ENCODE measurements around the gene SLC23A1.
"Not testable (repeated sequence)": the region's sequence is repeated elsewhere in the genome, so short reads cannot be mapped to it uniquely, and the experiment has no call there.

The SLC23A1 gene

DNA sequence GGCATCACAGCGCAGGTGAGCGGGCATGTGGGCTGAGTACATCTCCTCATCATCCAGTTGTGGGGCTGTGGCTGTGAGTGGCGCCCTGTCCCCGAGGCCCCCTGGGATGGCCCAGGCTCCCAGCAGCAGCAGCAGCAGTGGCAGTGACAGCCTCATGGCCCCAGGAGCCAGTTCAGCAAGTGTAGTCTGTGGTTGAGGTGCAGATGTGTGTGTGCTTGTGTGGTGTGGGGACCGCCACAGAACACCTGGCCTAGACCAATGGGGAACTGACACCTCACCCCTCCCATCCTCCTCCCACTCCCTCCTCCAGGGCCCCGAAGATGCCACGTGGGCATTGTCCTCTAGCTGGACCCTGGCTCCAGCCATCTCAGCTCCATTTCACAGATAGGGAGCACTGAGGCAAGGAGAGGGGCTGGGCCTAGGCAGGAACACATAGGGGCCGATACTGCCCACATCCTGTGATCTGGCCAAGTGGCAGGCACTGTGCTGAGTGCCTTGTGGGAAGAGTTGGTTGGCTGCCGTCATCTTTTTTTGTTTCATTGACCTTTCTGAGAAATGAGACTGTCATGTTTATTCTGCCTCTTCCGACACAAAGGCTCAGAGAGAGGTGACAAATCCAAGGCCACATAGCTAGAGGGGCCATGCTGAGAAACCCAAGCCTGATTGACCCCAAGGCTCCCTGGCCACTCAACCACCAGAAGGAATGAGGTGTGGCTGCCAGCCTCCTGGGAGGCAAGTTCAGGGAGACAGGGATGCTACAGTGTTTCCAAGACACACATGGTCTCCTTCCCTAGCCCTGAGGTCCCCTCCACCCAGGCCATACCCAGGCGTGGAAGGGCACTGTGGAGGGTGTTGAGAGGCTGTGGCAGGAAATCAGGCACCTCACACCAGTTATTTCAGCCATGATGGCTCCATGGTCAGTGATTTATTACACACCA lies 6.9 kb upstream of the SLC23A1 start, which contains the start of gene MZB1:
Gene MZB1, minus strand, starts transcription at position 213 of the 938 bp plus-strand sequence. Its CDS starts 57 bp downstream, at position 156.
- no peak for DNase-seq (ENCODE audit: low spot score)

DNA sequence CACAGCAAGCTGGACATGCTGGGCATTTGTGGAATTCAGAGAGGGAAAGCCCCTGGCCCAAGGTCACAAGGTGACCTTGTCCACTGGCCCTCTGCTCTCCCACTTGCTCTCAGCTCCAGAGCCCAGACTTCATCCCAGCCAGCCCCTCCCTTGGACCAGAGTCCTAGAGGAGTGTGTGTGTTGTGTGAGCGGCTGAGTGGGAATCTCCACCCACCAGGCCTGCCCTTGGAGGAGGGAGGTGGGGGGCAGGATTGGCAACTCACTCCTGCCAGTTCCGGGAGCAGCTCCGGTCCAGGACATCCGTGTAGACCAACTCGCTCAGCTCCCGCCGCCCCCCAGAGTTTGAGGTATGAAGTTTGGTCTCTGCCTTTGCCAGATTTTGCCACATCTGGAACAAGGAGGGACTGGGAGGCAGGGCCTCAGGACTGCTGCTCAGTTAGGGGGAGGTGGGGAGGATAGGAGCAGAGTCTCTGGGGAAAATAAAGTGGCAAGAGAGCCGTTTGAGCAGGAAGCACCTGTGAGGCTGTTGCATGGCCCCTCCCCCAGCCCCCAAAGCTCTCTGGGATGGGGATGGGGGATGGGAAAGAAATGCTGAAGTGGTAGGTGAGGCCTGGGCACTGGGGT lies 5.2 kb upstream of the SLC23A1 start:
- DNase-seq (ENCODE audit: low spot score), result no peak

DNA sequence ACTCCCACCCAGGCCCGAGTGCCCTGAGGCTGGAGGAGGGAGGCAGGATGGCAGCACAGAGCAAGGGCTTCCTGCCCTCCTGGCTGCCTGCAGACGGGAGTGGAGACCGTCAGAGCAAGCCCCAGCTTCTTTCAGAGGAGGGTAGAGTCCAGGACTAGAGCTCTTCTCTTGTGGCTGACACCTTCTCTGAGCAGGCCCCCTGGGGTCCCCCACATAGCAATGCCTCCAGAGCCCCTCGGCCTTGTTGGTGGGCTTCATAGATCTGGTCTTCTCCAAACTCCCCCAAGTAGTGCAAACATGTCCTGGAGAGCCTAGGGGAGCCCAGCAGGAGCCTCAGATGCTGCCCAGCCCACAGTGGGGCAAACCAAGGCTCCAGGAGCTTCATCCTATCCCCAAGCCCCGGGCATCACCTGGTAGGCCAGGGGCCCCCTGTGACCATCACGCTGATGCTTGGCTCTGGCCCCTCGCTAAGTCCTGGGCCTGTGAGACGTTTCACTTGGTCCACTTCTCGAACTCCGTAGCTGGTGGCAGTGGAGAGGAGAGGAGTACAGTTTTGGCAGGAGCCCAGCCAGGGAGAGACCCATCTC lies 4.6 kb upstream of the SLC23A1 start:
- no peak for DNase-seq (ENCODE audit: low spot score)

DNA sequence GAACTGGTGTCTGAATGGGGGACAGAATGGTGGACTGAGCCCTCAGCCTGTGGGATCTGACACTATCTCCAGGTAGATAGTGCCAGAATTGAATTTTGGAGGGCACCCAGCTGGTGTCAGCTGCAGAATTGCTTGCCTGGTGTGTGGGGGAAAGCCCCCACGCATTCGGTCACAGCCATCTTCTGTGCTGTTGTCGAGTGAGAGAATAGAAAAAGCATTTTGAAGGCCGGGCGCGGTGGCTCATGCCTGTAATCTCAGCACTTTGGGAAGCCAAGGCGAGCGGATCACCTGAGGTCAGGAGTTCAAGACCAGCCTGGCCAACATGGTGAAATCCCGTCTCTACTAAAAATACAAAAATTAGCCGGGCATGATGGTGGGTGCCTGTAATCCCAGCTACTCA lies 3.9 kb upstream of the SLC23A1 start:
- not testable (repeated sequence) for DNase-seq (ENCODE audit: low spot score)

DNA sequence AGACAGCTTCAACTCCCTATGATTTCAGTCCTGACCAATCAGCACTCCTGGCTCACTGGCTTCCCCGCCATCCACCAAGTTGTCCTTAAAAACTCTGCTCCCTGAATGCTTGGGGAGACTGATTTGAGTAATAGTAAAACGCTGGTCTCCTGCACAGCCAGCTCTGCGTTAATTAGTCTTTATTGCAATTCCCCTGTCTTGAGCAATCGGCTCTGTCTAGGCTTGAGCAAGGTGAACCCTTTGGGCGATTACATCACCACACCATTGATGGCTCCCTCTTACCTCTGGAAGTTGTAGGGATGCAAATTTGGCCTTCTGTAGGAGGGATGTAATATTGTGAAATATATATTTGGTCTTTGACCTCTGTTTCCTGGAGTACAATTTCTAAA lies 2.9 kb upstream of the SLC23A1 start:
- no peak for DNase-seq (ENCODE audit: low spot score)

DNA sequence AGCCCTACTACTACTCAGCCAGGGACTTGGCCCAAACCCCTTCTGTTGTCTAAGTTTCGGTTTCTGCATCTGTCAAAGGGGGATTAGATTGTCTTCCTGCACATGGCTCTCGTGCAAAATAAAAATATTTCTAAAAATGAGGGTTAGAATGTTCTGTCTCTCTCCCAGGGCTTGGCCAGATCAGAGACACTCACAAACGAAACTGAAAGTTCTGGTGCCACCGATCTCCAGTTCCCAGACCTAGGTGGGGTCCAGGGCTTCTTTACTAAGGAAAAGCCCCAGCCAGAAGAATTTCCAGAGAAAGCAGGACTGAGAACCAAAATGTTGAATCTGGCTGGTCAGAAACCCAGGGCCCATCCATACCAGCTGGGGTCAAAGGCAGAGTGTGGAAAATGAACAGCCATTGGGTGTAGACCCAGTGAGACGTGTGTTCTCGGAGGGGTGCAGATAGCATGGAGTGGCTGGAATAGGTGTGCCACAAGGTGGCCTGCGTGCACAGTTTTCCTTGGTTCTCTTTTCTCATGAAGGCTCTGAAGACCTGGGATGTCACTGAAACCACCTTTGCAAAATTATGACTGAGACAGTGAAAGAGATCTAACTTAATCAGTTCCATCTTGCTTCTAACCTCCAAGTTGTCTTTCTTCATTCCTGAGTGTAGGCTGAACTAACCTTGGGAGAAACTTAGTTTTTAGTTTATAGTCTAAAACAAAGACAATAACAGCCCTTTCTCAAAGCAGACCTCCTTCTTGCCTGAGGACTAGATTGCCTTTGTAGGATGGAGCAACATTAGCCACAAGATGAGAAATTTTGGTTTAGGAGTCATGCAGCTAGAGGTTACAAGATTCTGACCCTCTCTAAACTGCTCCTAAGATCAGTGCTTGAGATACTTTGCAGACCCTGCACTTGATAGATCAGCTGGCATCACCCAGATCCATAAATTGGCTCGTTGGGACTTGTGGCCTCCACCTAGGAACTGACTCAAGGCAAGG lies 2.3 kb upstream of the SLC23A1 start:
- DNase-seq (ENCODE audit: low spot score), result no peak

DNA sequence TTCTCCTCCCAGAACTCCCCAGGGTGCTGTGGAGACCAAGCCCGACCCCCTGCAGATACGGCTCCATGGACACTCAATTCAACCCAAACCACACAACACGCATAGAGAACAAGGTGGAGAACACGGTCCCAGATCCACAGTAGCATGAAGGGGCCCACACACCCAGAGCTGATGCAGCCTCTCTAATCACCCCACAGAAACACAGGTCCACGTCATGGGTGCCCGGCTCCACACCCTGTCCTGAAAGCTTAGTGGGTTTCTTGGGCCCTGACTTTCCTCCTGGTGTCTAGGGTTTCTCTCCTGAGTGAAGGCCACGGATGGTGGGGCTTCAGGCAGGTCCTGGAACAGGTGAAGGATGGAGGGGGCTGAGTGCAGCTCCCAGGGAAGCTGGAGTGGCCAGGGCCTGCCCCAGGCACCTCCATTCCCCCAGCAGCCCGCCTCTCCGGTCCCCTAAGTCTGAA lies 1.5 kb upstream of the SLC23A1 start:
- no peak for DNase-seq (ENCODE audit: low spot score)

DNA sequence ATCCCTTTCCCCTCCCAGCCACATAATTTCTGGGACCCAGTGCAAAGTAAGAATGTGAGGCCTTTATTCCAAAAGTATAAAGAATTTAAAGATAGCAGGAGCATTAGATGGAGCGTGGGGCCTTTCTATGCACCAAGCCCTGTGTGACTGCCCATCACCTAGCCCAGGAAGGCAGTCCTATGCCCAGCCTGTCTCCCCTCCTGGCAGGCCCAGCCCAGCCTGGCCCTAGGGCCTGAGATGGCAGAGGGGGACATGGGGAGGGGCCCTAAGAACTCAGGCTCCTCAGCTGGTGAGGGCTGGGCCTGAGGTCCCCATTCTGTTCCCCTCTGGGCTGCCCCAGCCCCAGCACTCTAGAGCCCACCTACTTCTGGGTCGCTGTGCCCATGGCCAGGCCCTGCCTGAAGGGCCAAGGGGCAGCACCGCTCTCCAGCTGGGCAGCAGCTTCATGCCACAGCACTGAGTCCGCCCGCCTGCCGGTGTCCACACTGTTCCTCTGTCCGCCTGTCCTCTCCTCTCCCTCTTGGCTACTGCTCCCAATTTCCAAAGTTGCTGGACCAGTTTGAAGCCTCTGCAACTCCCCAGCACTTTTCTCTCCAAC lies 995 bp upstream of the SLC23A1 start:
- DNase-seq (ENCODE audit: low spot score), result no peak

DNA sequence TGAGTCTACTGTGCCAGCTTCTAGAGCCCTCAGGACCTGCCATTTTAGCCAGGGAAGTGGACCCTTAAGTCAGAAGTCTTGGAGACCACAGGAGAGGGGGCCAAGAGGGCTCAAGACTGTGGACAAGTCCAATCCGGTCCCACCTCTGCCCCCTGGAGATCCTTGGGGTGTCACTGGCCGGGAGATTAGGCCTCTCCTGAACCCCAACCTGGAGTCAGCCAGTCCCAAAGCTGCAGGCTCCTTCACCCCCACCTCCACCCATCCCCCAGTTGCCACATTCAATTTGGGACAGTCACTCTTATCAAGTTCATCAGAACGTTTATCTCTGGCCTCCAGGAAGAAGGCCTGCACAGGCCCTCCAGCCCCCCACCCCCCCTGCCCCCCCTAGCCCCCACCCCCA lies 290 bp downstream of the SLC23A1 start:
- DNase-seq (ENCODE audit: low spot score), result no peak

DNA sequence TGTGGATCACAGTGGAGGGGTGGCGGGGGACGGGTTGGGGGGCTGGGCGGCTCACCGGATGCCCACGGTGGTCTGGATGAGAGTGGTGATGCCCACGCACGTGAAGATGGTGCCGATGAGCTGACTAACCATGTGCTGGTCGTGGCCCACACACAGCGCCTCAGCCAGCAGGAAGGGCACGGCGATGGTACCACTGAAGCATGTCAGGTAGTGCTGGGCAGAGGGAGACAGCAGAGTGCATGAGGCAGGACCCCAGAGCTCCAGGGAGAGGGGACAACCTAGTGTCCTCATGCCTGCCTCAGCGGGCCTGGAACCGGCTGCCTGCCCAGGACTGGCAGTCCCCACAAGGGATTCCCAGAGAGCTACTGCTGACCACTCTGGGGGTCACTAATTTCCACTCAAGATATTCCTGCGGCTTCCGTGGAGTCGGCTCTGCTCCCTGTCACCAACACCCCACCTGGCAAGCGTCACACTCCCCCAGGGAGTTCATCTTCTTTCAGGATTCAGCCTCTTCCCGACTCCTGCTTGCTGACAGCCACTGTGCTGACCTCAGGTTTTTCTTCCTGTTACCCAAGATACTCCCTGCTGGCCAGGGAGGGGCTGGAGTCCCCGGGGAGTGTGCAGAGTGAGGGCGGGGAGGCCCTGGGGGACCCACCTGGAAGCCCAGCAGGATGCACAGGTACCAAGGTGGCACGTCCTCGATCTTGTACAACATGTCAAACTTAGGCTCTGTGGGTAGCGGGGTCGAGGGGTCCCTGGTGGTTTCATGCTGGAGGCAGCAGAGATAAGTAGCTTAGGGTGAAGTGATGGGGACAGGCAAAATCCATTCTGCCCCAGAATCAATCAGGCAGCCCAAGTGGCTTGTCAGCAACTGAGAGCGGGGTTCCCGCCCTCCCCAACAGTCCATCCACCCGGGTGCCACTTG lies 998 bp downstream of the SLC23A1 start:
- DNase-seq (ENCODE audit: low spot score), result no peak

DNA sequence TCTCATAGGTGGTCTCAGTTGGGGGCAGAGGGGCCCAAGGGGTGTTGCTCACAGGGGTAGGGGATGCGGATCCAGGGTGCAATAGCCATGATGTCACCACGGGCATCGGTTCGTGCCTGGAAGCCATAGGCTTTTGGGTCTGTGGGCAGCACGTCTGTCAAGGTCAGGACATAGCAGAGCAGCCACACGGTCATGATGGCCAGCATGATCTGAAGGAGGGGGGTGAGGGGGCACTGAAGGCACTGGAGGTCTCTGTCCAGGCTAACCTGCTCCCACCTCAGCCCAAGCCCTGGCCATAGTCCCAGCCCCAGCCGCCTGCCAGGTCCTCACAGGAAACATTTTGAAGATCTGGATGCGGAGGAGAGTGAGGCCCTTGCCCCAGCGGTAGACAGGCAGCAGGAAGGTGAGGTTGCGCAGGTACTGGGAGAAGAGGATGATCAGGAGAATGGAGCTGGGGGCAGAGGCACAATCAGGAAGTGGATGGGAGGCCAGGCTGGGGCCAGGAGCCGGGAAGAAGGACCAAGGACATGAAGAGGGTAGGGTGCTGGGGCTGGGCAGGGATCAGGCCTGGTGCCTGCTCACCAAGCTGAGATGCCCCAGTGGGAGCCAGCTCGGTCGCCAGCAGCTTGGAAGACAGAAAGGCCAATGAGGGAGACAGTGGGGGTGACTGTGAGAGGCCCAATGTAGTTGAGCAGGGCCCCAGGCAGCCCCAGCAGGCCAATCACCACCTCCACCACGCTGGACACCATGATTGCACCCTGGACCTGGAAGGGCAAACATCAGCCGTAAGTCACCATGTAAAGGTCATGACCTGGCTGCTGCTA lies 3.3 kb downstream of the SLC23A1 start:
- no peak for DNase-seq (ENCODE audit: low spot score)

DNA sequence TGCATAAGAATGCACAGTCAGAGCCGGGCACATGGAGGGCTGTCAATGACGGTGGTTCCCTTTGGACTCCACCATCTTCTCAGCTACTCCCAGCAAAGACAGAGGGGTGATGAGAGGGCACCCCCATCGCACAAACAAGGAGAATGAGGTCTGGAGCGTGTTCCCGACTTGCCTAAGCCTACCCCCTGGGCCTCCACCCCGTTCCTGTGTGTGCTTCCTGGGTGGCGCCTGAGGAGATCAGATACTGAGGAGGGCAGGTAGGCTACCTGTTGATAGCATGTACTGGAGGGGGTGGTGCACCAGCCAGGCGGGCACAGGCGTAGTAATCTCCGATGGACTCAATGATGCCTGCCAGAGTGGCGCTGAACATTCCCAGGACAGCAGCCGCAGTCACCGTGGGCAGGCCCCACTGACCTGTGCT lies 4.1 kb downstream of the SLC23A1 start:
- DNase-seq (ENCODE audit: low spot score), result no peak

DNA sequence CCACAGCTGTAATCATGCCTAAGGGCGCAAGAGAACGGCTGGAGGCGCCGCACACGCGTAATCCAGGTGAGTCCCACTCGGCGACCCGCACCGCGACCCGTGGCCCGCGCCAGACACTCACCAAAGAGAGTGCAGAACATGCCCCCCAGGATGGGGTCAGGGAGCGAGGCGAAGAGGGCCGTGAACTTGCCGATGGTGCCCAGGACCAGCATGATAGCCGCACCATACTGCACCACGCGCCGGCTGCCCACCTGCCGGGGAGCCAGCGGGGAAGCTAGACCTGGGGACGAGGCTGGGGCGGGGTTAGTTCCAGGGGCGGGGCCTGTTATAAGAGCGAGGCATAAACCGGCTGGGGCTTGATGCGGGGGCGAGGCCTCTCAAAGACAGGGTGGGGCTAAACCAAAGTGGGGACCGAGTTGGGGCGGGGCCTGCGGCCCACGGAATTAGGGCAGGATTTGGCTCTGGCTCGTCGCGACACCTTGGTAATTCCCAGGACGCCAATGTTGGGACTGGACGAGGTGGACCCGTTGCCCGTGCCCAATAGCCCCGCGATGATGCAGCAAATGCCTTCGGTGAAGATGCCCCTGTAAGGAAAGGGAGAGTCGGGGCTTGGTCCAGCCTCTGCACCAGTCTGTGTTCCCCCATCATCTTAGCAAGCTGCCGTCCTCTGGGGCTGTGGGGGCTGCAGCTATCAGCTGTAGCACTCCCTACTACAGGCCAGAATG lies 4.8 kb downstream of the SLC23A1 start:
- no peak for DNase-seq (ENCODE audit: low spot score)

DNA sequence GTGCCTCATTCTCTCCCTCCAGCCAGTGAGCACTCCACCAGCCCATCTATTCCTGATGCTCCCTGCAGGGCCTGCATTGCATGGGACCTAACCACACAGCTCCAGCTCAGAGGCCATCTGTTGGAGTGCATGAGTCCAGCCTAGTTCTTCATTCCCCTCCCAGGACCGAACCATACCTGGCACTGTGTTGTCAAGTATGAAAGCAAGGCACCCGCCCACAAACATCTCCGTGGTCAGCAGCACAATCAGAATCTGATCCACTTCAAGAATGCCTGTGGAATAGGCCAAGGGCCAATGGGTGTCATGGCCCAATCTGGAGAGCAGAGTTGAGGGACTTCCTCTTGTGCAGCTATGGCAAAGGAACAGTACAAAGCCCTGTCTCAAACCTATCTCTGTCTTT lies 5.9 kb downstream of the SLC23A1 start:
- DNase-seq (ENCODE audit: low spot score), result no peak

DNA sequence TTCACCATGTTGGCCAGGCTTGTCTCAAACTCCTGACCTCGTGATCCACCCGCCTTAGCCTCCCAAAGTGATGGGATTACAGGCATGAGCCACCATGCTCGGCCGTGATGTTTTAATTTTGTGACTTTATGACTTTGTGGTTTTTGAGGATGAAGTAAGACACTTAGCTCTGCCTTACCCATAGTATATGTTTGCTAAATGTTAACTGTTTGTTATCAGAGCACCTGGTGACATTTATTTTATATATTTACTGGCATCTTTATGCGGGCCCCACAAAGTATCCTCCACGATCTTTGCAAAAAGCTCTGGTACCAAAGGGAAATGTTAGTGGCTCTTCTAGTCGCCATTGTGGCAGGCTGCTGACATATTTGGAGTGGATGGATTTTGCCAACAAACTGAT lies 6.7 kb downstream of the SLC23A1 start:
- DNase-seq (ENCODE audit: low spot score), result no peak

DNA sequence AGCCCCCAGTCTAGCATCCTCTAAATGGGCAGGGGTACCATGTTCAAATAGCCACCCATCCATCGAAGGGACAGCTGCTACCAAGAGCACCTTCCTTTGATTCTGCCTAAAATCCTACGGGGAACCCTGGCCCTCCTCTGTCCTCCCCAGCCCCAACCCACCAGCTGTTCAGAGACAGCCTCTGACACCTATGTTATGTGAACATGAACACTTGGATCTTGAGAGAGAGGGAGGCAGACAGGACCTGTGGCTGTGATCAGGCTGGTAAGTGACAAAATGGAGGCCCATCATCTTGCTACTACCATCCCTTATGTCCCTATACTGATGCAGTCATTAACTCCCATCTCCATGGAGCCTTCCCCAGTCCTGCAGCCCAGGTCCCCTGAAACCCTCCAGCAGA lies 8.2 kb downstream of the SLC23A1 start:
- no peak for DNase-seq (ENCODE audit: low spot score)

DNA sequence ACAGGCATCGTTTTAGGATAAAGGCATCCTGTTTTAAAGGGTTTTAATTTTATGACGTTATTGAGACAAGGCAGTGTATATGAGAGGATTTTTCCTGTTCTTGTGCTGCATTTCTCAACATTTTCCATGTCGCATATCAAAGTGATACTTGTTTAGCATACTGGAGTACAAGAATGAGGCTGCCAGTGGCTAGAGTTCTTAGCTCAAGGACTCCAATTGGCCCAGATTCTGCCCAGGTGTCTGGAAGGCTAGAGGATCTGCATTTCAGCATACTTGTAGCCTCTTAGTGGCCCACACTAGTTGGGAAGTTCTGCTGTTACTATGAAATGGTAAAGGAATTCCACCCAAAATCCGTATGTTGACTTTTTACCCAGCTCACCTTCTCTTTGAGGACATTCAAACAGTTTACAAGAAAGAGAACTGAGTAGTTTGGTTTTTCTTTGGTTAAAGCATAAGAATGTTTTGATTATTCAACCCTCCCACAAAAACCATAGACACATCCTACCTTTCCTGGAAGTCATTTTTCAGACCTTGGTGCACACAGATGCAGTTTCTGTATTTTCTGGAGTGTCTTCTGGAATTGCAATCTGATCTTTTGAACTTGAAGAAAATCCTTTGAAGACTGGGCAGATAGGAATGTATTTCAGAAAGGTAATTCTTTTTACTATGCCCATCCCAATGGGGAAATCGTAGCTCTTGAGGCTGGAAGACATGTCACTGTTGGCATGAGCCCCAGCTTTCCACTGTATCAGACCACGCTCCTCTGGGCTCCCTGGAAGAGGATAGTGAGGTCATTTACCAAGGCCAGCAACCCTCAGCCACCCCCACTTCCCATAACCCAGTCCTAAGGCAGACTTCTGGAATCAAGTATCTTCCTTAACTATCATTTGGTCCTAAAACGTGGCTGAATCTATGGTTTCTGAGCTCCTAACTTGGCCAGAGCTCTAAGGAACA lies 11.3 kb downstream of the SLC23A1 start:
- no peak for DNase-seq (ENCODE audit: low spot score)

Measured in COLO829 (cell line).